HG03565 (cell line): ENCODE measurements around the gene PDE4C.
A peak's percentile ranks its signal among the peaks of the same experiment; 100 is the strongest.

Source experiments
- ATAC-seq: cut with Tn5 transposase; IDR thresholded peaks from one replicate; pipeline ENCODE4 v1.9.1; 2021; ENCODE audit warnings: mild to moderate bottlenecking, moderate library complexity; ENCODE audit not compliant: unreplicated experiment

PDE4C gene

DNA sequence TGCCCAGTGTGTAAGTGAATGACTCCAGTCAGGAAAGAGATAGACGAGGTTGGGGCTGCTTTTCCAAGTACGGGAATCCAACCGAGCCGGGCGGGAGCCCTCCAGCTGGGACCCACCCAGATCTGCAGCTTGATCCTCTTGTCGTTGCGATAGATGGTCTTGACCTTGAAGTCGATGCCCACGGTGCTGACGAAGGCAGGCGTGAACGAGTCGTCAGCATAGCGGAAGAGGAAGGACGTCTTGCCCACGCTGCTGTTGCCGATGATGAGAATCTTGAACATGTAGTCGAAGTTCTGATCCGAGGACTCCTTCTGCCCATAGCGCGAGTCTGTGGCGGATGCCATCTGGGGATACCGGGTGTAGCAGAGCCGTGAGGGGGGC, 23.9 kb downstream of the PDE4C start:
- ATAC-seq, result no peak

DNA sequence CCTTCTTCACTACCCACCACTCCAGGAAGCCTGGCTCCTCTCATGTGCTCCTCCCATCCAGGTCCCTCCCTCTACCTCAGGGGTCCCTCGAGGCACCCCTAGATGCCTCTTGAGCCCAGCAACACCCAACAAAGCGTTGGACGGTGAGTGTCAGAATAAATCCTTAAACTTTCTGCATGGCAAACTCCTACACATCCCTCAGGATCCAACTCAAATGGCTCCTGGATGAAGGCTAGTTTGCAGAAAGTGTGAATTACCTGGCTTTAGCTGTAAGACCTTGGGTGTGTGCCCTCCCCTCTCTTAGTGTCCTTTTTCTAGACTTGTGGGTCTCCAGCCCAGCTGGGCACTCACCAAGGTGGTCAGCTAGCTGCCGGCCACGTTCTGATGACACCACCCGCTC, 27.9 kb downstream of the PDE4C start:
- ATAC-seq, result no peak

DNA sequence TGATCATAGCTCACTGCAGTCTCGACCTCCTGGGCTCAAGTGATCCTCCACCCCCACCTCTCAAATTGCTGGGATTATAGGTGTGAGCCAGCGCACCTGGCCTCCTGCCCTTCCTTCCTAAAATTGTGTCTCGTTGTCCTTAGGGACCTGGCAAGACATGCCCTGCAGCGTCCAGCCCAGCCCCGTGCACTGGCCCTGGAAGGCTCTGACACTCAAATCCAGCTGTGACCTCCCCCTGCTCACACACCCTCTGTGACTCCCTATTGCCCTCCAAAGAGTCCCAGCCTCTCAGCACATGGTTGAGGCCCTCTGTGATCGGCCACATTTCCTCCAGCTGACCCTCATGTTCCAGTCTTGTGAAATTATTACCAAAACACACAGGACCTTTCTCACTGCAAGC, 28.3 kb downstream of the PDE4C start:
- ATAC-seq, result no peak

DNA sequence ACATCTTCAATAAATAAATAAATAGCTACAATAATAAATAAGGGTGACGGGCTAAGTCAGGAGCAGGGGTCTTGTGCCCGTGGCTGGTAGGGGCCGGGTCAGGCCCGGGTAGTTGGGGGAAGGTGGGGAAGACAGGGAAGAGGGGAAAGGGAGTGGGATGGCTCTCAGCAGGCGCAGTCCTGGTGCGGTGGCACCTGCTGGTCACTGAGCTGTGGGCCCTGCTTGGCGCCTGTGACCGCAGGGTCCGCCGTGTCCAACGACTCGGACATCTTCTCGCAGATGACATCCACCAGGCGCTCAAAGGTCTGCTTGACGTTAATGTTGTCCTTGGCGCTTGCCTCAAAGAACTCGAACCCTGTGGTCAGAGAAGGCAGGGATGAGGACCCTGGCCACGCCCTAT, 28.9 kb downstream of the PDE4C start:
- no peak for ATAC-seq

DNA sequence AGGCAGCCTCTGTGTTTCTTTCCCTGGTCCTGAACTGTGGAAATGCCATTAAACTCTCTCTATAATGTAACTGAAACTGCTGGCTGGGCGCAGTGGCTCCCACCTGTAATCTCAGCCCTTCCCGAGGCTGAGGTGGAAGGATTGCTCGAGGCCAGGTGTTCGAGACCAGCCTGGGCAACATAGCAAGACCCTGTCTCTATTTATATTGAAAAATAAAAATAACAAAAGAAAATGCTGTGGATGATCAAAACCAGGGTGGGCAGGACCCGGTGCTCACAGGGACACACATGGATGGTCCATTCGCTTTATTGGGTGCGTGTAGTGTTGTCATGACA, 29.8 kb downstream of the PDE4C start:
- no peak for ATAC-seq

DNA sequence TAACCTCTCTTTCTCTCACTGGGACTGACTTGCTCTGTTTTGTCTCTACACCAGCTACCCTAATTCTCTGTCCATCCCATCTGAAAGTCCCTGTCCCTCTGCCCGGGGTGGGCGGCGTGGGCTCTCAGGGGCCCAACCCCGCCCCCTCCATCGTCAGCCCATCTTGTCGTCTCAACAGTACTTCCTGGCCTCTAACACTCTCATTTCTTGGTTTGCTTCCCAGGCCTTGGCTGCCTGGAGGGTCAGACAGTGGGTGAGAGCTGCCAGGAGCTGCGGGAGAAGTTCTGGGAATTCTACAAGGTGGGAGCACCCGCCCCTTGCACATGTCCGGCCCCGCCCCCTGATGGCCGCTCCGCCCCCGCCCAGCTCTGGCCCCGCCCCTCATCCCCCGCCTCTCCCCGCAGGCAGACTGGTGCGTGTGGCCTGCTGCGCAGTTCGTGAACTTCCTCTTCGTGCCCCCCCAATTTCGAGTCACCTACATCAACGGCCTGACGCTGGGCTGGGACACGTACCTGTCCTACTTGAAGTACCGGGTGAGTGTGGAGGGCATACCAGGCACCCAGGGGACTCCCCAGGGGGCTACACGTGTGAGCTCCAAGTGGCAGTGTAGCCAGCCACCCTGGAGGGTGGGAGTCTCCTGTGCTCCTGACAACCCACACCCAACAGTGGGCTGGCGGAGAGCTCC, 31.5 kb downstream of the PDE4C start:
- no peak for ATAC-seq

DNA sequence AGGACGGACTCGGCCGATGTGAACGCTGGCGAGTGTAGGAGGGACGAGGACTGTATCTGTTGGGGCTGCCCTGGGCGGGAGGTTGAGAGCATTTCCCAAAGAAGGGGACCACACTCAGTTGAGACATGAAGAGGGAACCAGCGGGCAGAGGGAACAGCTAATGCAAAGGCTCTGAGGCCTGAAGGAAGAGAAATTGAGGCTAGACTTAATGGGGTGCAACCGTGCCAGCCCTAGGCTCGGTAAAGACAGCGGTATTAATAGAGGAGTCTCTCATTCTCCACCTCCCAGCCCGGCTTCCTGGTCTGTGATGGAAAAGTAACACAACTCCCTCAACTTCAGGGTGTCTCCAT, 32.1 kb downstream of the PDE4C start:
- no peak for ATAC-seq

DNA sequence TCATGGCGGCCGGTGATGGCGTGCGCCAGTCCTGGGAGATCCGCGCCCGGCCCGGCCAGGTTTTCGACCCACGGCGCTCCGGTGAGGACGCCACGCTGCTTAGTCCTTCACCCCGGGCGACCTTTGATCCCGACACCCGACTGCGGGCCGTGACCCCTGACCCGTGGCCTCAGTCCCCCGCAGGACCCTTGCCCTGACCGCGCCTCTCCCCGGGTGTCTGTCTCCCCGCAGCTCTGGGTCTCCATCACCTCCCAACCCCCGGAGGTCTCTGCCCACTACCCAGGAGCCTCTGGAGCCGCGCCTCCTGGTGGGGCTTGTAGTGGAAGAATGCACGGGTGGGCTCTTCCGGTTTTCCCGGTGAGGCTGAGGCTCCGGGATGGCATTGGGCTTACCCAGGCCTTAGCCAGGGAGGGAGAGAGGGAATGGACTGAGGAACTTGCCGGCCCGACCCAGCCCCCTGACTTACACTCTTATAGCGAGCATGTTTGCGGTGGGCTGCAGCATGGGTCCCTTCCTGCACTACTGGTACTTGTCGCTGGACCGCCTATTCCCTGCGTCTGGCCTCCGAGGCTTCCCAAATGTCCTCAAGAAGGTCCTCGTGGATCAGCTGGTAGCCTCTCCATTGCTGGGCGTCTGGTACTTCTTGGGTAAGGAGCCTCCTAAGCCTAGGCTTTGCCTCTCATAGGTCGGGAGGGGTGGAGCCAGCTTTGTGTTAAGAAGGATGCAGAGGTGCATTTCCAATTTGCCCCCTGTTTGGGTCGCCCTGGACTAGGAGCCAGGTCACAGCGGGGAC, 32.7 kb downstream of the PDE4C start:
- no peak for ATAC-seq

DNA sequence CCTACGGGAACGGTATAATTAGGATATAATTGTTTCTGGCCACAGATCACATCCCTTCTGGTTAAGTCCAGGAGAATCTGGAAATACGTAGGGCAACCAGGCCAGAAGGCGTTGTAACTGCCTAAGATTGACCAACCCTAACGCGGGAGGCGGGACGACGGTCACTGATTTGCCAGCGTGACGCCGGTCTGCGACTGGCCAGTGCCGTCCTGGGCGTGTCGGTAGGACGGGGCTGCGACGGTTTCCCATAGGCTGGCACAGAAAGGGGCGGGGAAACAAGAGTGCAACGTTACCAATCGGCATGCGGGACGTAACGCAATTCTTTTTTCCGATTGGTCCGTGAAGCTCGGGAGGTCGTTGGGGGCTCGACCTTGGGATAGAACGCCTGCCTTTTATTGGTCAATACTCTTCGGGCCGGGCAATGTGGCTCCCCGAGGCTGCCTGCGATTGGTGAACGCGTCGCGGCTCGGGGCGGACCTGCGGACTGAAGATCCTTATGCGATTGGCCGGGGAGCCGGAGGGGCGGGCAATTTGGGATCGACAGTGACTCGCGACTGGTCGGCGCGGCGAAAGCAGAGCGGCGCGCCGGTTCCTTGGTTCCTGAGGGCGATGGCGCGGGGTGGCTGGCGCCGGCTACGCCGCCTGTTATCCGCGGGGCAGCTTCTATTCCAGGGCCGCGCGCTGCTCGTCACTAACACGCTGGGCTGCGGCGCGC, 33.4 kb downstream of the PDE4C start, which contains the start of gene MPV17L2:
TSS of gene MPV17L2 (plus strand) at position 546 of the 715 bp plus-strand sequence. CDS start at position 610, 64 bp downstream.
- peak; percentile 68 for ATAC-seq

DNA sequence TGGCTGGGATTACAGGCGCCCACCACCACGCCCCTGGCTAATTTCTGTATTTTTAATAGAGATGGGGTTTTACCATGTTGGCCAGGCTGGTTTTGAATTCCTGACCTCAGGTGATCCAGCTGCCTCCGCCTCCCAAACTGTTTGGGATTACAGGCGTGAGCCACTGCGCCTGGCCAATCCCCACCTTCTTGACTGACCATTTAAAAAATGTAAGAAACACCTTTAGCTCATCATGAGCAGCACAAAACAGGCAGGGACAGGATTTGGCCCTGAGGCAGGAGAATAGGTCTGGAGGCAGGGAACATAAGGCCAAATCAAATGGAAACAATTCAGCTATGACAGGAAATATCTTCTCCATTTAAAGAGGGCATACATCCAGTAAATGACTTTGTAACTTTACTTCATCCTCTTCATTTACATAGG, 34.6 kb downstream of the PDE4C start:
- ATAC-seq, result no peak

DNA sequence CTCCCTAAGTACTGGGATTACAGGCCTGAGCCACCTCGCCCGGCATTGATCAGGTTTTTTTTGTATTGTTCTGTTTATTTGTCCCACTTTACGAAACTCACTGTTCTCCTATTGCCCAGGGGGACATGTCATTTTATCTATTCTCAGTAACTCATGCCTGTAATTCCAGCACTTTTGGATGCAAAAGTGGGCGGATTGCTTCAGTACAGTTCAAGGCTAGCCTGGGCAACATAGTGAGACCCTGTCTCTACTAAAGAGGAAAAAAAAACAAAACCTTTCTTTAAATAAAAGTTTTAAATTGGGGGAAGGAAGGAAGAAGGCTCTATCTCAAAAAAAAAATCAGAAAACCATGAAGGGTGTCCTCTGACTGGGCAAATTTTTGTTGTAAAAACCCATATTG, 36.0 kb downstream of the PDE4C start:
- ATAC-seq, result no peak

DNA sequence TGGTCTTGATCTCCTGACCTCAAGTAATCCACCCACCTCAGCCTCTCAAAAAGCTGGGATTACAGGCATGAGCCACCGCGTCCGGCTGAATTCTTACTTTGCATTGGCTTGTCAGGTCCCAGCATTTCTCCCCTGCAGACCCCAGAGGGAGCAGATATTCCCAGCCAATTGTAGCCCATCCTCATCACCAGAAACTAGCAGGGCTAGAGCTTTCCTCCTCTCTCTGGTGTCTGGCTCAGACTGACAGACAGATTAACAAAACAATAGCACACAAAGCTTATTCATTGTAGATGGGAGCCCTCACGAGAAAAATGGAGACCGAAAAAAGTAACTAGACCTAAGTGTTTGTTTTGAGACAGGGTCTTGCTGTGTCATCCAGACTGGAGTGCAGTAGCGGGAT, 40.7 kb downstream of the PDE4C start:
- no peak for ATAC-seq

DNA sequence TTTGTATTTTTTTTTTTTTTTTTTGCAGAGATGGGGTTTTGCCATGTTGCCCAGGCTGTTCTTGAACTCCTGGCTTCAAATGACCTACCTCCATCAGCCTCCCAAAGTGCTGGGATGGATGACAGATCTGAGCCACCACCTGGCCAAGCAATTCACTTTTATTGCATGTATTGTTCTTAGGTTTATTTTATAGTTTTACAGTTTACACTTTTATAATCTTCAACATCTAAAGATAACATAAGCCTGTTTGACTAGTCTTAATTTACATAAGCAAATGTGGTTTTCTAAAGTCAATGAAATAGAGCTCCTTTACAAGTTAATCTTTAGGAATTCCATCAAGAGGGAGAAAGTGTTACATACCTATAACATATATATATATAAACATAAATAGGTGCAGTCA, 42.7 kb downstream of the PDE4C start:
- ATAC-seq, result no peak

DNA sequence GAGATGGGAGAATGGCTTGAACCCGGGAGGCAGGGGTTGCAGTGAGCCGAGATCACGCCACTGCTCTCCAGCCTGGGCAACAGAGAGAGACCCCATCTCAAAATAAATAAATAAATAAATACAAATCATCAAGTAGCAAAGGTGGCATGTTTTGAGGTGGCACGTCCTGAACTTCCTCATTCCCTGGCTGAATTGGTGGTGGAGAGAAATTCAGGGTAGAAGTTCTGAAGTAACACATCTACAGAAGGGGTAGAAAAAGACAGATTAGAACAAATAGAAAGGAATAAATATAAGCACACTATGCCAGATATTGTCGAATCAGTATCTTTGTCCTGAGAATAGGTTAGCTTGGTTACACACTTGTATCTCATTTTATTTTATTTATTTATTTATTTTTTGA, 46.3 kb downstream of the PDE4C start:
- ATAC-seq, result no peak

DNA sequence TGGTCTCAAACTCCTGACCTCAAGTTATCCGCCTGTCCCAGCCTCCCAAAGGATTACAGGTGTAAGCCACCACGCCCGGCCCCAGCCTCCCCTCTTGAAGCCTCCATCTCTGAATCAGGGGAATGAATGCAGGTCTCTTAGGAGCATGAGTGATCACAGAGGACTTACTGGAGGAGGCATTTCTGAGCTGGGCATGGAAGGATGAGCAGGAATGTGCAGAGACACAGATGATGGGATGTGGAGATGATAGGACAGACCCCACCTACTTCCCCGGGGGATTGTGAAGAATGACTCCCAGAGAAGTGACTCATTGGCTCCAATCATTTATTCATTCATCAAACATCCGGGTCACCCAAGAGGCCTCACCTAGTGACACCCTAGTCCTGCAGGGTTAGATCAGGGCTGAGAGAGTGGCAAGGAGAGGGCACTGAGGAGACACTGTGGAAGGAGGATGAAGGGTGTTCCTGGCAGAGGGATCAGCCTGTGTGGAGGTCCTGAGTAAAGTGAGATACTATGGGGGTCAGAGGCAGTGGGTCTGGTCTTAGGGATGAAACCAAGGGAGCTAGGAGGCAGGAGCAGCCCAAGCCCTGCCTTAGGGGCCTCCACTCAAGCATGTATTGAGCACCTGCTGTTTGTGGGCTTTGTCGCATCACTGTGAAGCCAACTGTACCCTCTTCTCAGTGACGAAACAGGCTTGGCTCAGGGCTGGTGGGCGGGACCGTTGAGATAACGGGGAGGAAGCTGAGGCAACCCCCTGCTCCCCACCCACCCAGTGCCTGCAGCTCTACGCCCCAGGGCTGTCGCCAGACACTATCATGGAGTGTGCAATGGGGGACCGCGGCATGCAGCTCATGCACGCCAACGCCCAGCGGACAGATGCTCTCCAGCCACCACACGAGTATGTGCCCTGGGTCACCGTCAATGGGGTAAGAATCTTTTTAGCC, 49.6 kb downstream of the PDE4C start:
- ATAC-seq, result no peak

DNA sequence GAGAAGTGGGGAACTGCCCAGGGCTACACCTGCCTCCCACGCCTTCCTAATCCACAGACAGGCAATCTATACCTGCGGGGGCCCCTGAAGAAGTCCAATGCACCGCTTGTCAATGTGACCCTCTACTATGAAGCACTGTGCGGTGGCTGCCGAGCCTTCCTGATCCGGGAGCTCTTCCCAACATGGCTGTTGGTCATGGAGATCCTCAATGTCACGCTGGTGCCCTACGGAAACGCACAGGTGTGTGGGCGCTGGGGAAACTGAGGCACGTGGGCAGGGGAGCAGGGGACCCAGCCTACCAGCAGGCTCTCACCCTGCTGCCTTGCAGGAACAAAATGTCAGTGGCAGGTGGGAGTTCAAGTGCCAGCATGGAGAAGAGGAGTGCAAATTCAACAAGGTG, 51.3 kb downstream of the PDE4C start:
- ATAC-seq, result no peak
